Kidney tubule cell (primary cell): Measurements from ENCODE around the gene DDX10.

Experiments
- DNase-seq: peaks from one replicate; pipeline ENCODE4 v3.0.0-alpha.2; 2018; ENCODE audit warnings: low spot score

Gene DDX10

DNA sequence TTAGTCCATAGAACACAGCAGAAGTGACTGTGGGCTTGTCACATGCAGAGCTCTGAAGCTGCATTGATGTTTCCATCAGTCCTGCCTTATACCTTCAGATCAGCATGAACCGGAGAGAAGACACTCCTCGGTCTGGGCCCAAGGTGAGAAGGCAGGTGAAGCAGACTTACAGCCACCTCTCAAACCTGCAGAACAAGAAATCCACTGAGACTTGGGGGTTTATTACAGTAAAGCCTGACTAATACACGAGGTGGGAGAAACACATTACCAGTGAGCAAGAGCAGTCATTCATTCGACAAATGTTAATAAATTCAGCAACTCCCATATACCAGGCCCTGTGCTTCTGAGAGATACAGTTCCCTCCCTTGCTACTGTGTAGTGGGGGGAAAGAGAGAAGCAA lies 279.0 kb downstream of the DDX10 start:
- no peak for DNase-seq

DNA sequence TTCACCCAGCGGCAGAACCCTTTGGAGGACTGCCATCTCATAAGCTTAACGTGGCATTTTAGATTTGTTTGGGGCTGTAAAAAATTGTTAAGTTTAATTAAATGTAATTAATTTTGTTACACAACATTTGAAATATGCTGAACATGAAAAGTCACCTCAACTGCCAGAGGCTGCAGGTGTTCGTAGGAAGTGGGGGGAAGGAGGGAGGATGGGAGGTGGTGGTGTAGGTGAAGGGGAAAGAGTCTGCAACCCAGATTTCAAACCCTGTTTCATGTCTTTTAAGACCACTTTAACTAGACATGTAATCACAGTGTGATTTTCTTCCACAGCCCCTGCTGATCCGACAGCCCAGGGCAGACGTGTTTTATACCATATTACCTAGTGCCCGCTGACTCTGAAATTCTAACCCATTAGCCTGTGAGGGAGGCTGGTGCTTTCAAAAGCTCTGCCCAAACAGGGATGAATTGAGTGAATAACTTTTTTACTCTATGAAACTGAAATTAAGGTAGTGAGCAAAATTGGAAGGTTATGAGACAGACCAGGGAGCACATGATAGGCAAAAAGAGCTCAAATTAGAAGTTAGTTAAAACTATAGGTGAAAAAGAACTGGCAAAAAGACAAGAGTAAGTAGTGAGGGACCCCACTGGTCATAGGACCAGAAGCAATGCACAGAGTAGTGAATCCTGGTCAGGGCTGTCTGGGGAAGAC lies 279.8 kb downstream of the DDX10 start:
- DNase-seq, result no peak

DNA sequence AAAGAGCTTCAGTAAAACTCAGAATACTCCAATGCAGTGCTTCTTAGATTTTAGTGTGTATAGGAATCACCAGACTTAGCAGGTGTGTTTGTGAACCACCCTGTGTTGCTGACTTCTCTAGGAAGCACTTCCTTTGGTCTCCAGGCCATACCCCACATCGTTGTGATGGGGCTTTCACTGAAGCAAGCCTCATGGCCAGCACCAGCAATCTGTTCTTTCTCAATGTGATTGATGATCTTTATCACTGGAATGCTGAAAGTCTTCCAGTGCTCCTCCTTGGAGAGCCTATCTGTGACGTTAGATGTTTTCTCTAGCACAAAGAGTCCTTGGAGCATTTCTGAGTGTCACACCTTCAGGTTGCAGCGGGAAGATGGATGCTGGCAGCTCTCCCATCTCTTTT lies 280.5 kb downstream of the DDX10 start:
- no peak for DNase-seq

DNA sequence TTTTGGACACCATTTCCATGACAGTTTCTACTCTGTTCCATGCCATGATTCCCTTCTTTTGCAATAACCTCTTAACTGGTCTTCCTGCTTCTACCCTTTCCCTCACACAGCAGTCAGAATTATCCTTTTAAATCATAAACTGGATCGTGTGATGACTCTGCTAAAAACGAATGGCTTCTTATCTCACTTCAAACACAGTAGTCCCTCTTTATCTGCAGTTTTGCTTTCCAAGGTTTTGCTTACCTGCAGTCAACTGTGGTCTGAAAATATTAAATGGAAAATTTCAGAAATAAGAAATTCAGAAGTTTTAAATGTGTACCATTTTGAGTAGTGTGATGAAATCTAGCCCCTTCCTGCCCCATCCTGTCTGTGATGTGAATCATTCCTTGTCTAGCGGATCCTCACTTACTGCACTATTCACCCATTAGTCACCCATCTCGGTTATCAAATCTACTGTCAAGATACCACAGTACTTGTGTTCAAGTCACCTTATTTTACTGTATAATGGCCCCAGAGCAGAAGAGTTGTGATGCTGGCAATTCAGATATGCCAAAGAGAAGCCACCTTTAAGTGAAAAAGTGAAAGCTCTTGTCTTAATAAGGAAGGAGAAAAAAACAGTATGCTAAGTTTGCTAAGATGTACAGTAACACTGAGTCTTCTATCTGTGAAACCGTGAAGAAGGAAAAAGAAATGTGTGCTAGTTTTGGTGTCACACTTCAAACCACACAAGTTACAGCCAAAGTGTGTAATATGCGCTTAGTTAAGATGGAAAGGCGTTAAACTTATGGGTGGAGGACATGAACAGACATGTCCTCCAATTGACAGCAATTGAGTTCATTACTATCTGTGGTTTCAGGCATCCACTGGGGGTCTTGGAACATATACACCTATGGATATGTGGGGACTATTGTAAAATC lies 283.0 kb downstream of the DDX10 start:
- DNase-seq, result peak; percentile 40

DNA sequence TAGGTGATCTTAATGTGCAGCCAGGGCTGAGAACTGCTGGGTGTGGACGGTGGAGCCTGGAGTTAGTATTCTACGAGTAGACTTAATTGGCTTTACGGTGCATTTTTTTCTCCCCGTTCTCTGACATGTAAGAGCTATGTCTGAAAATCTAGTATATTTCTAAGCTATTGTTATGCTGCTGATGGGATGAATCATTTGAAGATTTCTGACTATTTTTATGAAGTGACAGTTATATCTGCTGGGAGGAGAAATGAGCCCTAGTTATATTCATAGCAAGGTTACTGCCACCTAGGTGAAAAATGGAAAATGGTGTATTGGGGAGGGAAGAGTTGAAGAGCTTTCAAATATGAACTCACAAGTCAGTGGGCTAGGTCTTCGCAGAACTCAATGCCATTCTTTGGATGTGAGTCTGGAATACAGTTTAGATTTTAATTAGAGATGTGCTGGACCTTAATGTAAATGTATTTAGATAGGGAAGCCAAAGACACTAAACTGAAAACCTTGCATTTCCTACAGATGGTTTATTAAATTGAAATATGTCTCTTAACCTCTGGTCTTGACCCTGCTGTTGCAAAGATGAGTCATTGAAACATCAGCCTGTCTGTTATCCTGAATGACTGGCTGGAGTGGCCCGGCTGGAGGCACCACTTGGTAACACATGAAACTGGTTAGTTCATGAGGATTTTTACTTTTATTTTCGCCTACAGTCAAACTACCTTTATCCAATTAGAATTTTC lies 293.7 kb downstream of the DDX10 start:
- DNase-seq, result peak; percentile 64

DNA sequence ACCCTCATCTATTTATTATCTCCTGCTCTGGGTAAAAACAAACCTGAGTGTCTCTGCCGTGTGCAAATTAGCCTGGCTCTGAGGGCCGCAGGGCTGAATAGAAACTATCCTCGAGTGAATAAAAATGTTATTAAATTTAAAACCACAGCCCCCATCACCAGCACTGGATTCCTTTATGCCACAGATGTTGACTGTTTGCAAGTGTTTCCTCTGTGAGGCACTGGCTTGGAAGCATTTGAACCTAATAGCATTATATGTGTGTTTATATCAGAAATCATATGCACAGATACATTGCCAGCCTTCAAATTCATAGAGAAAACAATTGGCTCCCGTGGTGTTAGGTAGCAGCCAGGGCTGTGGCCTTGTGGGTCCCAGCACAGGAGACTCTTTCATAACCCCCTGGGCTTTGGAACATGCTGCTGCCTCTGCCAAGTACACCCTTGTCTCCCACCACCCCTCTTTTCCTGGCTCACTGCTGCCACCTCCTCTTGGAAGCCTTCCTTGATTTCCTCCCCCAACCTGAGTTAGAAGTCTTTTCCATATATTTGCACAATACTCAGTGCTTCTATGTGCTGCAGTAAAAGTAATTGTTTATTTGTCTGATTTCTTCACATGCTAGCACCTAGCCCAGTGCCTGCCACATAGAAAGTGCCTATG lies 294.4 kb downstream of the DDX10 start:
- no peak for DNase-seq

DNA sequence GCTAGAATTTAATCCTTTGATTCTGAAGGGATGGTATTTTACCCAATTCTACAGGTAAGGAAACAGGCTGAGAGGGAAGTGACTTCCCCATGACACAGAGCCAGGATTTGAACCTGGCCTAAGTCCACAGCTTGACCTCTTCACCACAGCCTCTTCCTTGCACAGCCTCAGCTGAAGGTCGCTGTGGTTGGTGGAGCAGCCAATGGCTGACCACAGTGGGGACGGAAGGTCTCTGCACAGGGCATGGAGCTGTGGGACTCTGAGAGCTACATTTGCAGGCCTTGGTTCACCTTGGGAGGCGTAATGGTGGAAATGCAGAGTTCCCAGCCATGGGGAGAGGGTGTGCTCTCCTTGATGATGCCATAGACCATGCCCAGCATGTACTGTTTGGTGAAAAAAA lies 295.0 kb downstream of the DDX10 start:
- DNase-seq, result no peak

DNA sequence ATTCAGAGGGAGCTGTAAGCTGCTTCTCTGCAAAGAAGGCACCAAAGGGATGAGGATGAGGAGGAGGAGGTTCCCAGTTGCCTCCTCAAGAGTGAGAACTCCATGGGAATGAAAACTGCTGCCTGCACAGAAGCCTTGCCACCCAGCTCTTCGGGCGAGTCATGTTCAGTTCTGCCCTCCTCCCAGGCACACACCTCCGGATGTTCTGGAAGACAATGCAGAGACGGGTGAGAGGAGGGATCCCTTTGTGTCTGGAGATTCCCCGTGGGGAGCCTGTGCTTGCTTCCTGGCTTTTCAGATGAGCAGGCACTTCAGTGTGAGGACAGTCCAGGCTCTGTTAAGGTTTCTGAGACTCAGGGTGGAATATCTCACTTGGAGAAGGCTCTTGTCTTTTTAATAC lies 295.6 kb downstream of the DDX10 start:
- peak; percentile 14 for DNase-seq

DNA sequence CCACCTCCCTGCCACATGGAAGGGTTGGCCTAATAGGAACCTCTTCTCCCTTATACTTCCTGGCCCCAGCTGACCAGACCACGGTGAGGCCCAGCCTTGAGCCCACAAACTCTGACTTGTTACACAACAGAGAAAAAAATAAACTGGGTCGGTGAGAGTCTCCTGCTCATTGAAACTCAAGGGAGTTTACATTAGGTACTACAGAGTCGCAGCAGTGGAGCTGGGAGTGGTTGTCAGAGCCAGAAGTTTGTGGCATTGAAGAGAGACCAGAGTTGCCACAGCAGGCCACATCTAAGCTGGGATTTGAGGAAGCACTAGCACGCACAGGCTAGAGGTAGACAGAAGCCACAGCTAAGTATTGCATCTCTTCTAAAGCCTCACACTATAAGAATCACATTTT lies 296.2 kb downstream of the DDX10 start:
- DNase-seq, result no peak

DNA sequence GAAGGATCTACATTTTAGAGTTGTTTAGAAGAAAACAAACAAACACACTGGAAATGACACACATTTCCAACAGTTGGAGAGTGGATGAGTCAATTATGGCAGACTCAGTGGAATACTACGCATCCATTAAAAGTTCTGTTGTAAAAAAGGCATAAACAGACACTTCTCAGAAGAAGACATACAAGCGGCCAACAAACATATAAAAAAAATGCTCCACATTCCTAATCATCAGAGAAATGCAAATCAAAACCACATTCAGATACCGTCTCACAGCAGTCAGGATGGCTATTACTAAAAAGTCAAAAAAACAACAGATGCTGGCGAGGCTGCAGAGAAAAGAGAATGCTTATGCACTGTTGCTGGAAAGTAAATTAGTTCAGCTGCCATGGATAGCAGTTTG lies 298.2 kb downstream of the DDX10 start:
- no peak for DNase-seq

DNA sequence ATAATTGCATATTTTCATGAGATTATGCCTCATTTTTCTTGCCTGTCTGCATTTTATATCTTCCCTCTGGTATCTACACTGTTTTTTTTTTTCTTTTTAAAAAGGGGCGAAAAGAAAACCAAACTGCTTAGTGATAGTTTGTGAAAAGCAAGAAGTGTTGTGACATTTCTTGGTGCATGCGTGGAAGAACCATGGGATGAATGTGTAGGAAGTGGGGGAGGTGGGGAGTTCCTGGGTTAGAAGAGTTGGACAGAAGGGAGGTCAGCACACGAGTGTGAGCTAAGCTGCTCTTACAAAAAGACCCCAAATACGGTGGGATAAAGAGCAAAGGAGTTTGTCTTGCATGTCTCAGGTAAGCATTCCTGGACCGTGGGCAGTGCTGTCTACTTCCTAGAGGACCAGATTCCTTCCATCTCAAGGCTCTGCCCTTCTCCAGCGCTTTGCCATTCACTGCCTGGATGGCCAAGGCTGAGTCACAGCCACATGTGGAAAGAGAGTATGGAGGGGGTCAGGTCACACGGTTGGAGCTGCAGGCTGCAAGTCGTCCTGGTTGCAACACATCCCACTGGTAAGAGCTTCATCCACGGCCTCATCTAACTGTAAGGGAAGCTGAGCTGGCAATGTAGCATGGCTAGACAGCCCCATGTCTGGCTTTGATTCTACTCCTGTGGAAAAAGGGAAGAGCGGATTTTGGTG lies 300.6 kb downstream of the DDX10 start:
- DNase-seq, result peak; percentile 64

DNA sequence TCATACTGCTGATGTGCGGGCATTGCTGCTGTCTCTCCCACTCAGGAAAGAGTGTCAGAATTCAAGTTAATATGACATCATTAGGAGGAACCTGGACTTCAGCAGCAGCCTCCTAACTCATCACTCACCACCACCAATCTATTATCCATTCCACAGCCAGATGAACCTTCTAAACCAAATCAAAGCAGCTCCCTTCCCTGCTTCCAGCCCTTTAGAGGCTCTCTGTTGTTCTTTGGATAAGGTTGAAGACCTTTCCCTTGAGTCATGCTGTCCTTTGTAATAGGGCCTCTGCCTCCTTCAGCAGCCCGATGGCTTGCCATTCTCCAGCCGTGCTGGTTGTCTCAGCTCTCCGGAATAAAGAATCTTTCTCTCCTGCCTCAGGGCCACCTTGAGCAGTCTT lies 301.3 kb downstream of the DDX10 start:
- no peak for DNase-seq

DNA sequence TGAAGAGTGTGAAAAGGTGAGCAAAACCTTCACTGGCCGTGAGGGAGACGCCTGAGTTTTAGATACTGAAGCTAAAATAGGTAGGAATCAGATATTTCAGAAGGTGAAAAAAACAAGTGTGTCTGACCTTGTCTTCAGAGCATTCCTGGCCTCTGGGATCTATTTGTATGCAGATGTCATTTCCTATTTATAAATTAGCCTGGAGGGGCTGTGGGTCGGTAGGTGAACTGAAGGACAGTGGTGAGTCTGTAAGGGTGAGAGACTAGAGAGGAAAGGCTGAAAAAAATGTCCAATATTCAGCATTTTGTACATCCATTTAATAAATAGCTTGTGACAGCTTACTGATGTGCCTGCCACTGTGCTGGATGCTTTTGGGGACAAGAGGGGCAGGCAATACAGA lies 302.1 kb downstream of the DDX10 start:
- no peak for DNase-seq

DNA sequence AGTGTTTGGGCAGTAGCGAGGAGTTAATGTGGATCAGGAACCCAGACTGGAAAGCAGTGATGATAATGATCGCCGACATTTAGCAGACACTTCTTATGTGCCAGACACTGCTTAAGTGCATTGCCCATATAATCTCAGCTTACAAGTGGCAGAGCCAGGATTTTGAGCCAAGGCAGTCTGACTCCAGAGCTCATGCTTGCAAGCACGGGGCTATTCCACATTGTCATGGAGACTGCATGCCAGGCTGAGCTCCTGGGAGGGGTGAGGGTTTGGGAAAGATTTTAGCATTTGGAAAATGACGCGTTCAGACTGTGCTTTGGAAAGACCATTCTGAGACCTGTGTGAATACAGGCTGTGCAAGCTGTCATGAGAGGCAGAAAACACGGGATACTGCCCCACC lies 302.7 kb downstream of the DDX10 start:
- no peak for DNase-seq

DNA sequence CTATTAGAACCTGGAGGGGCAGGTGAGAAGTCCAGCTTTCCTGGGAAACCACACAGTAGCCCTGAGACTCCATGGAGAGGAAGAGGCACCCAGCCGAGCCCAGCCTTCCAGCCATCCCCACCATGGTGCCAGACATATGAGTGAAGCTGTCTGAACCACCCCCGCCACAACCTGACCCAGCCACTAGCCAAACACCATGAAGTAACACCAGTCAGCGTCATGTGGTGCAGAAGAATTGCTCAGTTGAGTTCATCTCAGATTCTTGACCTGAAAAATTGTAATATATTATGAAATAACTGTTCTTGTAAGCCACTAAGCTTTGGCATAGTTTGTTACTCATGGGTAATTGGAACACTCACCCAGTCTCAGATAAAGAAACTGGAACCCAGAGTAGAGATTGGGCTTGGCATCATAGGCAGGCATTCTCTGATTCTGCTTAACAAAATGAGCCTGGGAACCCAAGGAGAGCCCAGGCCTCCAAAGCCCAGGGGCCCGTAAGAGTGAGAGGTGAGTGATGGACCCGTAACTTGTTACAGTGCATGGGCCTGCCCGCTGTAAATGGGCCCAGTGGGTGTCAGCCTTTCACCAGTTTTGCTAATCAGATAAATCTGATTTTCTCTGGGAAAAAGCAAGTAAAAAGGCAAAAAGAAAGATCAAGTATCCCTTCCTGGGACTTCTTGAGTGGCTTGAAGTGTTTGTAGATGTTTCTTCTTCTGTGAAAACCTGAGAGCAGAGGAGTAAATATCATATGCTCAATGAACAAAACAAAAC lies 305.5 kb downstream of the DDX10 start:
- DNase-seq, result peak; percentile 41

DNA sequence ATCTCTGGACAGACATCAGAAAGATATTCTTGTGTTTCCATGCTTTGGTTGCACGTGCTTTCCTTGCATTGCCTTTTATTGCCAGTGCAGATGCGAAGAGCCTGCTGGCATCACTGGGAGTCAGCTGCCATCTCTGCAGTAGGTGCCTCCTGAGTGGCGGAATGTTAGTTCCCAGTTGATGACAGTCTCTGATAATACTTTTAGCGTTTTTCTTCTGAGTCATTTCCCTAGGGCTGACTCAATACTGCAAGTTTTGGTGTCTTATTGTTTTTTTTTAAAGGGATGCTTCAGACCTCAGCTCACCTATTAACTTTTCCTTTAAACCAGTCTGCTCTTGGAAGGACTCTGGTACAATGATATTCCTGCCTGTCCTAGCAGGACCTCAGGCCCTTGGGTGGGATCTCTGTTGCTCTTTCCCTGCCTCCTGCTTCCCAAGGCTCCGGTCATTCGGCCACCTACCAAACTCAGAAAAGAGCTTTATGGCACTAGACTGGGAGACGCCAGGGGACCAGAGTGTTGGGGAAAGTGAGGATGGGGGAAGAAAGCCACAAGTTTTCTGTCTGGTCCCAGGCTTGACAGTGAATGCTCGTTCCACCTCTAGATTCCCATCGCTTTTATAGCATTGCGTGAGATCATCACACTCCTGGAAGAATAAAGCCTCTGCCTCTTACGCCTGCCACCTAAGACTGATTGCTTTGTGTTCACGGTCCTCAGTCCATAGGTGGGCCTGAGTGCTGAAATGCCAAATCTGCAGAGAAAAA lies 308.7 kb downstream of the DDX10 start:
- peak; percentile 90 for DNase-seq

DNA sequence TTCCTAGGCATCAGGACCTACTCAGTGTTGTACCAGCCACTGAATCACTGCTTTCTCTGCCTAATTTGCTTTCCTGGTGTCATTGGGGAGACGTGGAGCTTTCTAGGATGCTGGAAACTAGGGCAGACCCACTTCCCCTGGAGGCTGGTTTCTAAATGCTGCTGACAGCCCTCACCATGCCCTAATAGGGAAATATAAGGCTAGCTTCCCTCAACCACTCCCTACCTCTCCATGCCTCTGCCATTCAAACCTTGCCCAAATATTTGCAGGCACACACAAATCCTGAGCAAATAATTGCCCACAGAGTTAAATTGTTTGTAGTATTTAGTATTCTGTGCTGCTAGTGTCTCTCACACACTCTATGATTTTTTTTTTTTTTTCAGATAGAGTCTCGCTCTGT lies 310.2 kb downstream of the DDX10 start:
- no peak for DNase-seq

DNA sequence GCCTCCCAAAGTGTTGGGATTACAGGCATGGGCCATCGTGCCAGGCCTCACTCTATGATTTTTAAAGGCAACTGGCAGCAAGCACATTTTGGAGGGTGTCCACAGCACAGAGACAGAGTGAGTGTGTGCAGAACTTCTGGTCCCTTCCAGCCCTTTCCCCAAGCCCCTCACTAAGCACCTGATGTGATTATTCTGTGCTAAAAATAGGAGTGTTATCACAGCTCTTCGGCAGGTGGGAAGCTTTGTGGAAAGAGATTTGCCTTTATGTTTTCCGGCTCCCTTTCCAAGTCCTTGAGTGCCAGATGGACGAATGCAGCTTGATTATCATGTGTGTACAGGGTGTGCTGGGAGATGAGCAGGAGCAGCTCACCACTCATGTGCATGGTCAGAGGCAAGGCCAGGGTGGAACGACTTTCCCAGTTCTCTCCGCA lies 310.8 kb downstream of the DDX10 start:
- no peak for DNase-seq

DNA sequence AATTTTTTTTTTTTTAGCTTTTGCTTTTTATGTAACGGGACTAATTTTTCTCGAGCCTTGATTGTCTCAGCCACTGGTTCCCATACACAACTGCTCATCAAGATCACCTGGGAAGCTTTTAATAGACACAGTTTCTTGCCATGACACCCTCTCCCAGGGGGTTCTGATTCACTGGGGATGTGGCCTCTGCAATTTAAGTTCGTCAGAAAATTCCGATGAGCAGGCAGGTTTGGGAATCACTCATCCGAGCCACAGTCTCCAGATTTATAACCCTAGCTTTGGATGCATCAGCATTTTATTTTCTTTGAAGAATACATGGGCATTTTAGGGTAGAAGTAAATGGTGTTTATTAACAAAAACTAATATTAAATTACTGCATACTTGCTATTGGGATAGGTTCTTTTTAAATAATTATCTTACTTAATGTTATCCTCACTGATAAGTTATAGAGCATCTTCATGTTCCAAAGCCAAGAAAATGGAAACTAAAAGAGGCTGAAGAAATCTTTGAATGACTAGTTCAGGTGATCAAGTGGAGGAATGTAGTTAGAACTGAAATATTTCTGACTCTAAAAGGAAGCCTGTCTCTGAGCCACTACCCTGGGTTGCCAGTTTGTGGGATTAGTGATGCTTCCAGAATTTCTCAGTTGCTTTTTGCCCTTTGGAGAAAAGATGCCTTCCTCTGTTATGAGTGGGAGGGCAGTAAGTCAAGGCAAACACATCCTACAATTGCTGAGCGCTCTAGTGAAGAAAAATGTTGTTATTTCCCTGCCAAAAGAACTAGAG lies 319.0 kb downstream of the DDX10 start:
- DNase-seq, result peak; percentile 88
